ENCODE measurements around the gene ANAPC7. TPM values are rescaled to one million over a fixed set of nuclear protein-coding genes. Genes with fewer than 3 reads are reported as not detected.
"Not testable (repeated sequence)": the region's sequence is repeated elsewhere in the genome, so short reads cannot be mapped to it uniquely, and the experiment has no call there.

Gene ANAPC7
- total RNA-seq, 4 donors from 2014 or later: 31.6 to 66.0 (median 50.7) TPM

DNA sequence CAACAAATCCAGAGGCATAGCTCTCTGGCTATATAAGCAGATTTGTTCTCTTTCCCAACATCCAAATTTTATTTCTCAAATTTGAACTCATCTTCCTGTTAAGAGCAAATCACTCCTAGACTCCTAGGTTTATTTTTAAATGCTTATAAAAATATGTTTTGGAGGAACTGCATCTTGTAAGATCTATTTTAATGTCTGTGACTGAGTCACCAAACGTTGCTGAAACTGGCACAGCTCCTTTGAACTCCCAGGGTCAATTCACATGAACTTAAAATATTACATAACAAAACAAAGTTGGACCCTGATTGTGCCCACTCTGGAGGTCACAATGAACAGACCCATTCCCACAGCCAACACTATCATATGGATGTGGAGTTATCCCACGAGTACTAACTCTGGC lies 23.9 kb downstream of the ANAPC7 start:
- DNase-seq: no peak
- TF ChIP-seq POLR2A (IDR thresholded peaks at IDR 0.05): no peak
- TF ChIP-seq CTCF (IDR thresholded peaks at IDR 0.05): no peak
- Histone ChIP-seq H3K36me3 (peaks cover 0 to 80% (median 0%) of the 10 kb centered on the region in 3 donors), H3K4me3 (no peak overlapping the region), H3K9me3 (no peaks in the 10 kb centered on the region), H3K4me1 (no peaks in the 10 kb centered on the region), H3K27me3 (no peaks in the 10 kb centered on the region), H3K27ac (no peak overlapping the region)

- H3K27ac ChIP-seq: no peak overlapping the region
- DNase-seq: no peak
- H3K36me3 ChIP-seq: peaks cover 0 to 80% (median 0%) of the 10 kb centered on the region in 3 donors
These were observed 24.3 kb downstream of the ANAPC7 start for GRCh38 chr12:110379197-110379596.

GRCh38 chr12:110378131-110378790 lies 25.2 kb downstream of the ANAPC7 start:
- peaks cover 0 to 88% (median 0%) of the 10 kb centered on the region in 3 donors for H3K36me3 ChIP-seq
- not testable (repeated sequence) for H3K4me3 ChIP-seq, DNase-seq, H3K9me3 ChIP-seq, H3K4me1 ChIP-seq, H3K27ac ChIP-seq, H3K27me3 ChIP-seq

More at GRCh38 chr12:110379197-110379596, 24.3 kb downstream of the ANAPC7 start:
- no peak overlapping the region for H3K4me3 ChIP-seq
- H3K4me1 ChIP-seq: no peaks in the 10 kb centered on the region
- H3K27me3 ChIP-seq: no peaks in the 10 kb centered on the region
- no peak for TF ChIP-seq POLR2A (IDR thresholded peaks at IDR 0.05)
- TF ChIP-seq CTCF (IDR thresholded peaks at IDR 0.05): no peak
- H3K9me3 ChIP-seq: no peaks in the 10 kb centered on the region

GRCh38 chr12:110373962-110374611 lies 29.4 kb downstream of the ANAPC7 start:
- no peaks in the 10 kb centered on the region for H3K27me3 ChIP-seq
- H3K36me3 ChIP-seq: peaks cover 0 to 64% (median 0%) of the 10 kb centered on the region in 3 donors
- peak overlapping the region in 1 of 4 donors; percentile 42 for H3K27ac ChIP-seq
- peaks cover 0 to 14% (median 10%) of the 10 kb centered on the region in 4 donors for H3K4me1 ChIP-seq
- no peak overlapping the region for H3K4me3 ChIP-seq
- TF ChIP-seq CTCF (IDR thresholded peaks at IDR 0.05): no peak
- TF ChIP-seq POLR2A (IDR thresholded peaks at IDR 0.05): no peak
- DNase-seq: peak in 1 of 3 donors; percentile 30
- H3K9me3 ChIP-seq: no peaks in the 10 kb centered on the region

DNA sequence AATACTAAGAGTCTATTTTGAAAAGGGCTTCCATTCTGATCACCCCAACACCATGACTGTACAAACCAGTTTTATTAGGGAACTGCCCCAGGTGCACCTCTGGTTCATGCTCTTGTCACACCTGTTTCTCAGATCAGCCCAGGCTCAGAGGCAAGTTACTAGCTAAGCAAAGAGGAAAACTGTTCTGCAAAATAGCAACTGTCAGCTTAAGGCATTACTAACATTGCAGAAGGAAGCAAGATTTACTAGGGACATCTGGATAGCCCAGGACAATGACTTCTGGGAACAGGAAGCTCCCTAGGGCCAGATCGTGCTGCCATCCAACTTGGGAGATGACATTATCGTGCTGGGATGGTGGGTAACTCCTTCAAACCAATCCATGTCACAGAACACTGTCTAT lies 30.1 kb downstream of the ANAPC7 start:
- H3K9me3 ChIP-seq: no peaks in the 10 kb centered on the region
- peak overlapping the region in 1 of 4 donors; percentile 42 for H3K27ac ChIP-seq
- H3K4me1 ChIP-seq: peaks cover 0 to 14% (median 10%) of the 10 kb centered on the region in 4 donors
- no peaks in the 10 kb centered on the region for H3K27me3 ChIP-seq
- peak in 1 of 3 donors; percentile 7 for DNase-seq
- H3K36me3 ChIP-seq: peaks cover 0 to 58% (median 0%) of the 10 kb centered on the region in 3 donors
- no peak for TF ChIP-seq CTCF (IDR thresholded peaks at IDR 0.05)
- TF ChIP-seq POLR2A (IDR thresholded peaks at IDR 0.05): no peak
- H3K4me3 ChIP-seq: no peak overlapping the region

DNA sequence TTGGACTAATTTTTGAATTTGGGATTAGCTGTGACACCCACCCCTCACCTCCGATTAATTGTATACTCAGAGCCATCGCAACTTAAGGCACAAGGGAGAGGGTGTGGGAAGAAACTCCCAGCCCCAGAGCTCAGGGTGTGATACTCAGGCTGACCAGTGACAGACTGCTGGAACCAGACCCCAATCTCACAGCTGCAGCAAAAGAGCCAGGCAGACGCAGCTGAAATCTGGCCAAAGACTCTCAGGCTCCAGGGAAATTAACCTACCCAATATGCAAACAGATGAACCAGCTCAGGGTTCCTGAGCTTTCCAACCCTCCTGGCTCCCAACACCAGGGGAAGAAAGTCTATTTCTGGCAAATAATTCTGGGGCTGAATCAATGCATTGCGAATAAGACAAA lies 30.5 kb downstream of the ANAPC7 start:
- no peaks in the 10 kb centered on the region for H3K9me3 ChIP-seq
- no peak for TF ChIP-seq POLR2A (IDR thresholded peaks at IDR 0.05)
- no peak for TF ChIP-seq CTCF (IDR thresholded peaks at IDR 0.05)
- no peaks in the 10 kb centered on the region for H3K27me3 ChIP-seq
- no peak overlapping the region for H3K4me3 ChIP-seq
- H3K27ac ChIP-seq: peak overlapping the region in 1 of 4 donors; percentile 42
- peaks cover 0 to 14% (median 10%) of the 10 kb centered on the region in 4 donors for H3K4me1 ChIP-seq
- peak in 1 of 3 donors; percentile 42 for DNase-seq
- H3K36me3 ChIP-seq: peaks cover 0 to 54% (median 0%) of the 10 kb centered on the region in 3 donors
